ENCODE measurements around the gene ADORA1.

The ADORA1 gene

GRCh38 chr1:203085528-203086406, 41.8 kb upstream of the ADORA1 start, which contains the start of gene MYOG:
Gene MYOG, minus strand, starts transcription at chr1:203086012. Its CDS starts 51 bp downstream, at chr1:203085961.
- TF ChIP-seq TAF1 (IDR thresholded peaks at IDR 0.05; ENCODE audit: borderline replicate concordance, low read depth, low read length) (no peak), POLR2AphosphoS5 (IDR thresholded peaks at IDR 0.05; ENCODE audit: low read depth, low read length) (no peak), POLR2A (IDR thresholded peaks at IDR 0.05; ENCODE audit: low read depth, low read length) (no peak)
- no peak for DNase-seq (ENCODE audit: insufficient read length)
- no peak for FAIRE-seq

GRCh38 chr1:203086992-203087763, 40.3 kb upstream of the ADORA1 start:
- TF ChIP-seq POLR2A (IDR thresholded peaks at IDR 0.05; ENCODE audit: low read depth, low read length) (no peak), TAF1 (IDR thresholded peaks at IDR 0.05; ENCODE audit: borderline replicate concordance, low read depth, low read length) (no peak), POLR2AphosphoS5 (IDR thresholded peaks at IDR 0.05; ENCODE audit: low read depth, low read length) (no peak)
- DNase-seq (ENCODE audit: insufficient read length) (no peak), FAIRE-seq (no peak)

- no peak for FAIRE-seq
- TF ChIP-seq TAF1 (IDR thresholded peaks at IDR 0.05; ENCODE audit: borderline replicate concordance, low read depth, low read length) (no peak), POLR2A (IDR thresholded peaks at IDR 0.05; ENCODE audit: low read depth, low read length) (no peak), POLR2AphosphoS5 (IDR thresholded peaks at IDR 0.05; ENCODE audit: low read depth, low read length) (no peak)
- DNase-seq (ENCODE audit: insufficient read length): no peak
Measured at GRCh38 chr1:203088441-203088840, 39.1 kb upstream of the ADORA1 start.

GRCh38 chr1:203089001-203089650, 38.4 kb upstream of the ADORA1 start:
- no peak for FAIRE-seq
- TF ChIP-seq TAF1 (IDR thresholded peaks at IDR 0.05; ENCODE audit: borderline replicate concordance, low read depth, low read length) (no peak), POLR2A (IDR thresholded peaks at IDR 0.05; ENCODE audit: low read depth, low read length) (no peak), POLR2AphosphoS5 (IDR thresholded peaks at IDR 0.05; ENCODE audit: low read depth, low read length) (no peak)
- DNase-seq (ENCODE audit: insufficient read length): no peak

- TF ChIP-seq POLR2AphosphoS5 (IDR thresholded peaks at IDR 0.05; ENCODE audit: low read depth, low read length): no peak
- no peak for TF ChIP-seq TAF1 (IDR thresholded peaks at IDR 0.05; ENCODE audit: borderline replicate concordance, low read depth, low read length)
- TF ChIP-seq POLR2A (IDR thresholded peaks at IDR 0.05; ENCODE audit: low read depth, low read length): no peak
- DNase-seq (ENCODE audit: insufficient read length): no peak
- FAIRE-seq: no peak
Measured at GRCh38 chr1:203089651-203090045, 37.9 kb upstream of the ADORA1 start.

GRCh38 chr1:203090421-203091198, 36.9 kb upstream of the ADORA1 start:
- FAIRE-seq: no peak

GRCh38 chr1:203091199-203091477, 36.4 kb upstream of the ADORA1 start:
- TF ChIP-seq POLR2AphosphoS5 (IDR thresholded peaks at IDR 0.05; ENCODE audit: low read depth, low read length) (no peak), POLR2A (IDR thresholded peaks at IDR 0.05; ENCODE audit: low read depth, low read length) (no peak), TAF1 (IDR thresholded peaks at IDR 0.05; ENCODE audit: borderline replicate concordance, low read depth, low read length) (no peak)
- FAIRE-seq: no peak
- no peak for DNase-seq (ENCODE audit: insufficient read length)

More at GRCh38 chr1:203090421-203091198, 36.9 kb upstream of the ADORA1 start:
- DNase-seq (ENCODE audit: insufficient read length): no peak
- no peak for TF ChIP-seq POLR2AphosphoS5 (IDR thresholded peaks at IDR 0.05; ENCODE audit: low read depth, low read length)

- TF ChIP-seq TAF1 (IDR thresholded peaks at IDR 0.05; ENCODE audit: borderline replicate concordance, low read depth, low read length) (no peak), POLR2A (IDR thresholded peaks at IDR 0.05; ENCODE audit: low read depth, low read length) (no peak), POLR2AphosphoS5 (IDR thresholded peaks at IDR 0.05; ENCODE audit: low read depth, low read length) (no peak)
- DNase-seq (ENCODE audit: insufficient read length) (no peak), FAIRE-seq (no peak)
Measured at GRCh38 chr1:203091761-203092330, 35.7 kb upstream of the ADORA1 start.

GRCh38 chr1:203093754-203094410, 33.6 kb upstream of the ADORA1 start:
- DNase-seq (ENCODE audit: insufficient read length) (no peak), FAIRE-seq (no peak)
- TF ChIP-seq POLR2A (IDR thresholded peaks at IDR 0.05; ENCODE audit: low read depth, low read length): no peak
- no peak for TF ChIP-seq TAF1 (IDR thresholded peaks at IDR 0.05; ENCODE audit: borderline replicate concordance, low read depth, low read length)
- no peak for TF ChIP-seq POLR2AphosphoS5 (IDR thresholded peaks at IDR 0.05; ENCODE audit: low read depth, low read length)

- TF ChIP-seq POLR2AphosphoS5 (IDR thresholded peaks at IDR 0.05; ENCODE audit: low read depth, low read length) (no peak), TAF1 (IDR thresholded peaks at IDR 0.05; ENCODE audit: borderline replicate concordance, low read depth, low read length) (no peak), POLR2A (IDR thresholded peaks at IDR 0.05; ENCODE audit: low read depth, low read length) (no peak)
- DNase-seq (ENCODE audit: insufficient read length): no peak
- FAIRE-seq: no peak
Measured at GRCh38 chr1:203095061-203095690, 32.4 kb upstream of the ADORA1 start.
